HUES6 (cell line): ENCODE data around the gene LILRB1.
"Not testable (repeated sequence)": the region's sequence is repeated elsewhere in the genome, so short reads cannot be mapped to it uniquely, and the experiment has no call there.

Experiments
- H3K27ac ChIP-seq: 2 replicates; pipeline ENCODE4 v1.7.0; 2013; ENCODE audit warnings: low read depth, mild to moderate bottlenecking, low read length, inconsistent platforms
- H3K27me3 ChIP-seq: 2 replicates; pipeline ENCODE4 v1.6.1; 2013; ENCODE audit warnings: low read length; ENCODE audit not compliant: control insufficient read depth, insufficient read depth
- H3K36me3 ChIP-seq: 2 replicates; pipeline ENCODE4 v1.6.1; 2013; ENCODE audit warnings: low read length; ENCODE audit not compliant: control insufficient read depth, insufficient read depth
- H3K4me1 ChIP-seq: 2 replicates; pipeline ENCODE4 v1.6.1; 2013; ENCODE audit warnings: low read length; ENCODE audit not compliant: control insufficient read depth, insufficient read depth
- H3K4me3 ChIP-seq: 2 replicates; pipeline ENCODE4 v1.5.1; 2013; ENCODE audit warnings: low read depth, low read length
- H3K9ac ChIP-seq: one replicate; pipeline ENCODE4 v1.6.1; 2013; ENCODE audit warnings: mild to moderate bottlenecking, low read length
- H3K9me3 ChIP-seq: 2 replicates; pipeline ENCODE4 v1.6.1; 2013; ENCODE audit warnings: low read depth, low read length; ENCODE audit not compliant: control insufficient read depth, insufficient read depth

Gene LILRB1

DNA sequence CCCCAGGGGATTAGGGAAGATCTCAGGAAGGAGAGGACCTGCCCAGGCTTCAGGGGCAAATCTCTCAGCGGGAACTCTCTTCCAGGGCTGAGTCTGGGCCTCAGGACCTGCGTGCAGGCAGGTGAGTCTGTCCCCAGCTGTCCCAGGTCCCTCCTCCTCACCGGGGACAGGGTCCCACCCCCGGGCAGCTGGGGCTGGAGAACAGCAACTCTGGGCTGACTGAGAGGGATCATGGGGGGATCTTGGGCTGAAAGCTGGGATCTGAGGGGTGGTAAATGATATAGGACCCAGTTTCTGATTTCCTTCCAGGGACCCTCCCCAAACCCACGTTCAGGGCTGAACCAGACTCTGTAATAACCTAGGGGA lies 22.5 kb upstream of the LILRB1 start:
- no peaks in the 10 kb centered on the region for H3K4me1 ChIP-seq
- no peak overlapping the region for H3K9ac ChIP-seq
- H3K4me3 ChIP-seq: no peak overlapping the region
- no peaks in the 10 kb centered on the region; the same call in 1 of the 2 replicates for H3K27me3 ChIP-seq
- no peak overlapping the region for H3K27ac ChIP-seq
- no peaks in the 10 kb centered on the region for H3K36me3 ChIP-seq
- H3K9me3 ChIP-seq: peaks cover 67% of the 10 kb centered on the region; the same call in 1 of the 2 replicates

DNA sequence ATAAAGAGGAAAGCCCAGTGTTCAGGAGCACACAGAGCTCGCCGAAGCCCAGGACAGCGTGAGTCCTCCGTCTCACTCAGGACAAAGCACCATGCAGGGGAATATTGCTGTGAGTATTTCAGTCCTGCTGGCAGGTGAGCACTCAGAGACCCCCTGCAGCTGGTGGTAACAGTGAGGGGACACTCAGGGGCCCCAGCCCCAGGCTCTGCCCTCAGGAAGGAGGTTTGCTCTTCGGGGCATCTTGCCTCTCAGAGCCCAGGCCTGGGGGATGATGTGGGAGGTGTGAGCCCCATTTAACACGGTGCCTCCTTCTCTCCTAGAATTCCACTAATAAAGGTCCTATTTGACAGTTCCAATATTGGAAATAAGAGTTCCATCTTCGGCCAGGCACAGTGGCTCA lies 22.1 kb upstream of the LILRB1 start:
- no peaks in the 10 kb centered on the region for H3K4me1 ChIP-seq
- no peaks in the 10 kb centered on the region for H3K27me3 ChIP-seq
- H3K36me3 ChIP-seq: no peaks in the 10 kb centered on the region
- no peak overlapping the region for H3K9ac ChIP-seq
- H3K9me3 ChIP-seq: peaks cover 67% of the 10 kb centered on the region; the same call in 1 of the 2 replicates
- no peak overlapping the region for H3K27ac ChIP-seq
- no peak overlapping the region for H3K4me3 ChIP-seq

DNA sequence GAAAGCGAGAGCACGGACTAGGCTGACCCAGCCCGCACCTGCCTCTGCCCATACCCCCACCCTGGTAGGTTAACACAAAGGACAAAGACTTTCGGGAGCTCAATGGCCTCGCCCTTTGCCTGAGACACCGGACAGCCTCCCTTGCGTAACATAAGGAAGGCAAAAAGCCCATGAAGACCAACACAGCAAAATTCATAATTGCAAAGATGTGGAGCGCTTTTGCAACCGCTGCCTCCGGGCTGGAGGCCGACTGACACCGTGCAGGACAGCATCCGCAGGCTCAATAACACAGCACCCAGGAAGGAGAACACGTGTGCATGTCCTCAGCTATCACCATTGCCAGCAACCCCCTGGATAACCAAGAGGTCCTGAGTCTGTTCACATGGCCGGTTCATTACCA lies 21.5 kb upstream of the LILRB1 start:
- Histone ChIP-seq H3K27ac (no peak overlapping the region), H3K36me3 (no peaks in the 10 kb centered on the region), H3K27me3 (no peaks in the 10 kb centered on the region), H3K9me3 (peaks cover 67% of the 10 kb centered on the region; the same call in 1 of the 2 replicates), H3K4me3 (no peak overlapping the region), H3K4me1 (no peaks in the 10 kb centered on the region), H3K9ac (no peak overlapping the region)

DNA sequence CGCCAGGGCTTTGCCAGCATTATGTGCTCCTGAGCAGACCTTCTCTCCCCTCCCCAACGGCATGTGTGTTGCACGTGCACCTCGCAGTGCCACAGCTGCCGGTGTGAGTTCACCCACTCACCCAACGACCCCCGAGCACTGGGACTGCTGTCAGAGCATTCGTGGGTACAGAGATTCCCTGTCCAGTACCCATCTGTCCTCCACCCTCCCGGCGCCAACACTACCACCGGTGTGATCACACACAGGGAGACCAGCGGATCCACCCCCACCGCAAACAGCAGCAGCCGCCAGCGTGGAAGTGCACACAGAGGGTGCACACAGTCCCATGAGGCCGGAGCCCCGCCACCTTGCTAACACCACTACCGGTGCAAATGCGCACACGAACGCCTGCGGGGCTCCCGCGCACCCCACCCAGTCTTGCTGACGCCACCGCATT lies 20.9 kb upstream of the LILRB1 start:
- Histone ChIP-seq H3K9ac (no peak overlapping the region), H3K9me3 (peaks cover 70% of the 10 kb centered on the region; the same call in 1 of the 2 replicates), H3K36me3 (no peaks in the 10 kb centered on the region), H3K4me3 (no peak overlapping the region), H3K27ac (no peak overlapping the region), H3K27me3 (no peaks in the 10 kb centered on the region), H3K4me1 (no peaks in the 10 kb centered on the region)

DNA sequence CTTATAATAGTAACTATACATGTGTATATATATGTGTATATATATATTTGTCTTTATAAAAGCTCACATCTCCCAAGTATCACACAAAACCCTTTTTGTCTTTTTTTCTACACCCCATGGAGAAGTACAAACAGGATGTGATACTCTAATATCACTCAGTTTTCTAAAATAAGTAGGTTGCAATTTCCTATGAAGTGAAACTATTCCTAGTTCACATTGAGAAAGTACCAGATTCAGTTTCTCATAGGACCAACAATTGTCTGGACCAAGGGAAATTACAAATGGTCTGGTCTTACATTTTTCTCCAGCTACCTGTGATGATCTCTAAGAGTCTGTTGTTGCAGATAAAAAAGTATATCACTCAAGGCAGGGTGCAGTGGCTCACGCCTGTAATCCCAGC lies 17.9 kb upstream of the LILRB1 start:
- Histone ChIP-seq H3K9ac (no peak overlapping the region), H3K9me3 (peaks cover 58% of the 10 kb centered on the region; the same call in 1 of the 2 replicates), H3K36me3 (no peaks in the 10 kb centered on the region), H3K27me3 (no peaks in the 10 kb centered on the region), H3K27ac (no peak overlapping the region), H3K4me3 (no peak overlapping the region), H3K4me1 (no peaks in the 10 kb centered on the region)

DNA sequence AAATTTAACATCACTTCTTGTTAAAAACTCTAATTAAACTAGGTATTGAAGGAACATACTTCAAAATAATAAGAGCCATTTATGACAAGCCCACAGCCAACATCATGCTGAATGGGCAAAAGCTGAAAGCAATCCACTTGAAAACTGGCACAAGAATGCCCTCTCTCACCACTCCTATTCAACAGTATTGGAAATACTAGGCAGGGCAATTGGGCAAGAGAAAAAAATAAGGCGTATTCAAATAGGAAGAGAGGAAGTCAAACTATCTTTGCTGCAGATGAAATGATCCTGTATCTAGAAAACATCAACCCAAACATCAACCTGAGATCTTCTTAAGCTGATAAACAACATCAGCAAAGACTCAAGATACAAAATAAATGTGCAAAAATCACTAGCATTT lies 15.6 kb upstream of the LILRB1 start:
- Histone ChIP-seq H3K27me3 (no peaks in the 10 kb centered on the region), H3K4me1 (no peaks in the 10 kb centered on the region), H3K9ac (no peak overlapping the region), H3K36me3 (no peaks in the 10 kb centered on the region), H3K4me3 (no peak overlapping the region), H3K27ac (no peak overlapping the region), H3K9me3 (peaks cover 43% of the 10 kb centered on the region; the same call in 1 of the 2 replicates)

DNA sequence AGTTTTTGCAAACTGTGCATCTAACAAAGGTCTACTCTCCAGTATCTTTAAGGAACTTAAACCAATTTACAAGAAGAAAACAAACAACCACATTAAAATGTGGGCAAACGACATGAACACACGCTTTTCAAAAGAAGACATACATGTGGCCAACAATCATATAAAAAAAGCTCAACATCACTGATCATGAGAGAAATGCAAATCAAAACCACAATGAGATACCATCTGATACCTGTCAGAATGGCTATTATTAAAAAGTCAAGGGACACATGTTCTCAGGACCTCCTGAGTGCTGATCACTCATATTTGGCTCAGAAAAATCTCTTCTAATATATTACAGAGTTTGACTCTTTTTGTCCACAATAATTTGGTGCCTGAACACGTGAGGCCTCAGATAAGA lies 14.2 kb upstream of the LILRB1 start:
- H3K9ac ChIP-seq: no peak overlapping the region
- no peaks in the 10 kb centered on the region for H3K27me3 ChIP-seq
- H3K27ac ChIP-seq: no peak overlapping the region
- no peaks in the 10 kb centered on the region for H3K36me3 ChIP-seq
- peaks cover 38% of the 10 kb centered on the region; the same call in 1 of the 2 replicates for H3K9me3 ChIP-seq
- no peaks in the 10 kb centered on the region for H3K4me1 ChIP-seq
- no peak overlapping the region for H3K4me3 ChIP-seq

DNA sequence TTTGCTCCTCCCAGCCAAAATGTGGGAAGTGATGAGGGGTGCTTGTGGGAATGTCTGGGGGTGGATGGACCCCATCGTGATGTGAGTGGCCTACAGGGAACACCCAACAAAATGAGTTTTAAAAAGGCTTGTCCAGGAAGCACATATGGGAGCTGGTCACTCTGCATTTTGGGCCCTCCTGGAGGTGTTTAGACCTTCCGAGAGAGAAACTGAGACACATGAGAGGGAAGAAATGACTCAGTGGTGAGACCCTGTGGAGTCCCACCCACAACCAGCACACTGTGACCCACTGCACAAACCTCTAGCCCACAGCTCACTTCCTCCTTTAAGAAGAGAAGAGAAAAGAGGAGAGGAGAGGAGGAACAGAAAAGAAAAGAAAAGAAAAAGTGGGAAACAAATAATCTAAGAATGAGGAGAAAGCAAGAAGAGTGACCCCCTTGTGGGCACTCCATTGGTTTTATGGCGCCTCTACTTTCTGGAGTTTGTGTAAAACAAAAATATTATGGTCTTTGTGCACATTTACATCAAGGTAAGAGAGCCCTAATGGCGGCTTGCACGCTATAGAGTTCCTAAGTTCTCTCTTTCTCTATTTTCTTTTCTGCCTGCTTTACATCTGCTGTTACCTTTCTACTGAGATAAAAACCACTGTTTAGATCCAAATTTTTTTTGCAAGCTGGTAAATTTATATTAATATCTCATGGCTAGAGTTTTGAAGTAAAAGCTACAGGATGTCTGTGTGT lies 13.3 kb upstream of the LILRB1 start:
- Histone ChIP-seq H3K36me3 (no peaks in the 10 kb centered on the region), H3K9me3 (peaks cover 30% of the 10 kb centered on the region; the same call in 1 of the 2 replicates), H3K9ac (no peak overlapping the region), H3K4me1 (no peaks in the 10 kb centered on the region), H3K27me3 (no peaks in the 10 kb centered on the region), H3K27ac (no peak overlapping the region), H3K4me3 (no peak overlapping the region)

DNA sequence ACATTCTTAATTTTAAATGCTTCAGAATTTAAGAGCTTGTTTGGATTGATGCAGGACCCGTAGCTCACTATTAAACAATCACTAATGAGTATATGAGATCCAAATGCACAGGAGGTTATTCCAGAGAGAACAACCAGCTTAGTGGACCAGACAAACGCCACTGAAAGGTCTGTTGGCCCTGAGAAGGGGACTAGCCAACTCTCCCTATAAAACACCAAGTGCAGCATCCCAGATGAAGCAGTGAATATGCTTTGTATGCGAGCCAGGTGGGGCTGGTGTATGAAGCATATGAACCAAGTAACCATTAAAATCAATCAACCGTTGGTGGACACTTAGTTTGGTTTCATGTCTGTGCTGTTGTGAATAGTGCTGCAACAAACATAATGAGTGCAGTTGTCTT lies 9.8 kb upstream of the LILRB1 start:
- no peaks in the 10 kb centered on the region for H3K4me1 ChIP-seq
- no peaks in the 10 kb centered on the region for H3K36me3 ChIP-seq
- H3K27me3 ChIP-seq: no peaks in the 10 kb centered on the region; the same call in 1 of the 2 replicates
- H3K4me3 ChIP-seq: no peak overlapping the region
- no peak overlapping the region for H3K9ac ChIP-seq
- no peak overlapping the region for H3K27ac ChIP-seq
- peaks cover 18% of the 10 kb centered on the region; the same call in 1 of the 2 replicates for H3K9me3 ChIP-seq

DNA sequence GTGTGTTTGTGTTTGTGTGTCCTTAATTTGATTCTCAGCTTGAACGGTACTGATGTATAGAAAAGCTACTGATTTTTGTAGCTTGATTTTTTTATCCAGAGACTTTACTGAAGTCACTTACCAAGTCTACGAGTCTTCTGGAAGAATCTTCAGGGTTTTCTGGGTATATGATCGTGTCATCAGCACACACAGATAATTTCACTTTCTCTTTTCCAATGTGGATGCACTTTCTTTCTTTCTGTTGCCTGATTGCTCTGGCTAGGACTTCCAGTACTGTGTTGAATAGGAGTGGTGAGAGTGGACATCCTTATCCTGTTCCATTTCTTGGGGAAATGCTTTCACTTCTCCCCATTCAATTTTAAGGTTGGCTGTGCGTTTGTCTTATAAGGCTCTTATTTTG lies 7.9 kb upstream of the LILRB1 start:
- Histone ChIP-seq H3K9me3 (peaks cover 16% of the 10 kb centered on the region; the same call in 1 of the 2 replicates), H3K4me1 (no peaks in the 10 kb centered on the region), H3K36me3 (no peaks in the 10 kb centered on the region), H3K4me3 (no peak overlapping the region), H3K9ac (no peak overlapping the region), H3K27ac (no peak overlapping the region), H3K27me3 (no peaks in the 10 kb centered on the region; the same call in 1 of the 2 replicates)

DNA sequence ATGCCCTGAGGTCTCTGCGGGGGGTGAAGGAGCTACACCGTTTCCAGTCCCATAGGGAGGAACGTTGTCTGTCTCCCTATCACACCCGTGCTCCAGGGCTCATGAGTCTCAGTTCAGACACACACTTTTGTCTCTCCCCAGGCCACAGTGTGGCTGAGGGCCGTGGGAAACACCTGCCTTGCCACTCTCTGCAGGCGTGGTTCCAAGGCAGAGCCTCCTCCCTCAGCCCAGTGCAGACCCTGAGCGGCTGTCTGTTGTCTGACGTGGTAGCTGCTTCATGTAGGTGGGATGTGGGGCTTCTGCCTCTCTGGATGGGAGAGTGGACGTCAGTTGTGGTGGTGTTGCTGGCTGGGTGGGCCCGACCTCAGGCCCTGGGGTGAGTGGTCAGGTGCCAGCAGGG lies 6.0 kb upstream of the LILRB1 start:
- H3K27ac ChIP-seq, H3K27me3 ChIP-seq, H3K9ac ChIP-seq, H3K36me3 ChIP-seq, H3K4me1 ChIP-seq, H3K4me3 ChIP-seq: not testable (repeated sequence)
- peaks cover 26% of the 10 kb centered on the region; the same call in 1 of the 2 replicates for H3K9me3 ChIP-seq
